Stimulated activated CD4-positive, alpha-beta T cell treated with anti-CD3 and anti-CD28 coated beads, Interleukin-2, amount 100 ng/mL, for 48 hours (primary cell): ENCODE data around the gene PPP1R37.
"Not testable (repeated sequence)": the region's sequence is repeated elsewhere in the genome, so short reads cannot be mapped to it uniquely, and the experiment has no call there.

Experiments used
- DNase-seq, 2 donors: peaks; one replicate each; pipeline ENCODE4 v3.0.0-alpha.2; 2020

PPP1R37 gene

GRCh38 chr19:45117671-45118070 lies 24.7 kb downstream of the PPP1R37 start:
- no peak for DNase-seq

DNA sequence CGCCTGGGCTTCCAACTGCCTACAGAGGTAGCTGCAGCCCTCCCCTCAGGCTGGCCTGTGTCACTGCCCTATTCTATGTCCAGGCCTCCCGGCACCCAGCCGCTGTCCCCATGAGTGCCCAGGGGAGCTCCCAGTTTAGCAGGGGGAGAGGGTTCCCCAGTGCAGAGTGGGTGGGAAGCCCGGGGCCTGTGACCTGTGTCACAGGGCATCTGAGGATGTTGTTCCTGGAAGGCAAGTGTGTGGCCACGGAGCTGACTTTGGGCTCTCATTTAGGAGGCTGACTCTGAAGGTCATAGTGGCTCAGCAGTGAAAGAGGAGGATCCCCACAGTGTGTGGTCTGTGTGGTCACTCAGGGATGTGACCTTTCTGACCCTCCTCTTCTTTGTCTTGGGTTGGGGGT lies 25.1 kb downstream of the PPP1R37 start:
- no peak for DNase-seq

DNA sequence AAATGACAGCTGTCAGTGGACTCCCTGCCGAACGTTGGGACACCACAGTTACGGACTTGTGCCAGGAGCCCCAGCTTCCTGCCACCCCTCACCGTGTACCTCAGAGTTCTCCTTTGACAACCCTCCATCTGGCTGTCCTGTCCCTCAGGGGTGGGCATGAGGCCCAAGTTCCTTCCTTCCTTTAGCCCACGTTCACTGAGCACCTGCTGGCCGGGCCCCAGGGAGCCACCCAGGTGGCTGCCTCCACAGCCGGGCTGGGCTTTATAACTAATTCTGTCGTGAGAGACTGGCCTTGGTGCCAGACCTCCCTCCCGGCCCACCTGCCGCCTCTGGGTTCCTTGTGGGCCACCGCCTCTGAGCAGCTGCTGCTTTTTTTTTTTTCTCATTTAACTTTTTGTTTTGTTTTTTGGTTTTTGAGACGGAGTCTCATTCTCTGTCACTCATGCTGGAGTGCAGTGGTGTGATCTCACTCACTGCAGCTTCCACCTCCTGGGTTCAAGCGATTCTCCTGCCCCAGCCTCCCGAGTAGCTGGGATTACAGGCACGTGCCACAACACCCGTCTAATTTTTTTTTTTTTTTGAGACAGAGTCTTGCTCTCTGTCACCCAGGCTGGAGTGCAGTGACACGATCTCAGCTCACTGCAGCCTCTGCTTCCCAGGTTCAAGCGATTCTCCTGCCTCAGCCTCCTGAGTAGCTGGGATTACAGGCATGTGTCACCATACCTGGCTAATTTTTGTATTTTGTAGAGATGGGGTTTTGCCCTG lies 25.8 kb downstream of the PPP1R37 start:
- DNase-seq = not testable (repeated sequence)

- no peak for DNase-seq
Measured at GRCh38 chr19:45119582-45119981, 26.6 kb downstream of the PPP1R37 start.

- no peak for DNase-seq
Measured at GRCh38 chr19:45121827-45122345, 28.9 kb downstream of the PPP1R37 start.

- DNase-seq = no peak
Measured at GRCh38 chr19:45122832-45123231, 29.9 kb downstream of the PPP1R37 start.

DNA sequence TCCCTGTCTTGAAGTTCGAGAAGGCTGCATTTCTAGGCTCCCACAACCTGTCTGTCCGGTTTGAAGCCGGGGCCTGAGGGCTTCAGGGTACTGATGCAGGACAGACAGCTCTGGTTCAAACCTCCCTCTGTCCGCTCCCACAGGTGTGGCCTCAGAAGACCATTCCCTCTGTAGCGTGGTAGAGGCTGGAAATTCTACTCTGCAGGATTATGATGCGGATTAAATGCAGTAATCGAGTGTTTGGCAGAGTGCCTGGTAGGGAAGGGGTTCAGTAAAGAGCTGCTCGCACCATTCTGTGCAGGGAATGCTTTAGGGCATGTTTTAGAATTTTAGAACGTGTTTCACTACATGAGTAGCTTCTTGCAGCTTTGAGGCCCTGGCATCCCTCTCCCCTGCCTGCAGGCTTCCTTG lies 30.5 kb downstream of the PPP1R37 start:
- DNase-seq = no peak

- DNase-seq = no peak
Measured at GRCh38 chr19:45124021-45124420, 31.0 kb downstream of the PPP1R37 start.

- no peak for DNase-seq
Measured at GRCh38 chr19:45125360-45125759, 32.4 kb downstream of the PPP1R37 start.

DNA sequence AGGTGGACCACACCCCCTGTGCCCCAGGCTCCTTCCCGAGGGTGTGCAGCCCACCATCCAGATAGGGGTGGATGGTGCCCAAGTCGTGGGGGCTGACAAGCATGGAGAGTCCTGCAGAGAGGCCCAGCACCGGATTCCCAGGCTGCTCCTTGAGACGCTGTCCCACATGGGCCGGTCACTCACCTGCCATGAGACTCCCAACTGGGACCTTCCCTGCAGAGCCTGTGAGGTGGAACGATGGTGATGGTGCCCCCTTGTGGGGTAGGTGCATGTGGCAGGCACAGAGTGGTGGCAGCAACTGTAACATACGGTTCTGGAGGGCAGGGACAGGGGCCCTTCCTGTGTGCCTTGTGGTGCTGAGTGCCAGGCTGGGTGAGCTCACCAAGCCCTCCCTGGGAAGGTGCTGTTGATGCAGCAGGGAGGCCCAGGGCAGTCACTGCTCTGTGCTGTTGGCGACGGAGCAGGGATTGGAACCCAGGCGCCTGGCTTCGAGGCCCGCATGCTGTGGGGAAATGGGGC lies 33.1 kb downstream of the PPP1R37 start:
- DNase-seq = peak; percentile 70 to 71

GRCh38 chr19:45126654-45127053 lies 33.7 kb downstream of the PPP1R37 start:
- no peak for DNase-seq

DNA sequence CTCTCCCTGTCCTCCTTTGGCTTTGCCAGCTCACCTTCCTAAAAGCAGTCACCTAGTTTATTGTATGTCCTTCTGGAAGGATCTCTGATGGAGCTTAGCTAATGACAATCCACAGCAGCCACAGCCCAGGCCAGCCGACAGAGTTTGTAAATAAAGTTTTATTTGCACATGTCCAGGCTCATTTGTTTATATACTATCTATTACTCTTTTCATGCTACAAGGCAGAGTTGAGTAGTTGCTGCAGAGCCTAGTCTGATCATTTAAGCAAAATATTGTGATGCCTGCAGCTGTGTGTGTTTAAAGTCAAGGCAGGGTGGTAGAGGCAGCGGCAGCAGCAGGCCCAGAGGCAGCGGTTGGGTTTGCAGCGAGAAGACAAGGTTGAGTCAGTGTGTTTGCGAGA lies 35.2 kb downstream of the PPP1R37 start:
- DNase-seq = no peak

- no peak for DNase-seq
Measured at GRCh38 chr19:45128806-45129205, 35.8 kb downstream of the PPP1R37 start.

- DNase-seq = no peak
Measured at GRCh38 chr19:45130236-45130635, 37.3 kb downstream of the PPP1R37 start.

DNA sequence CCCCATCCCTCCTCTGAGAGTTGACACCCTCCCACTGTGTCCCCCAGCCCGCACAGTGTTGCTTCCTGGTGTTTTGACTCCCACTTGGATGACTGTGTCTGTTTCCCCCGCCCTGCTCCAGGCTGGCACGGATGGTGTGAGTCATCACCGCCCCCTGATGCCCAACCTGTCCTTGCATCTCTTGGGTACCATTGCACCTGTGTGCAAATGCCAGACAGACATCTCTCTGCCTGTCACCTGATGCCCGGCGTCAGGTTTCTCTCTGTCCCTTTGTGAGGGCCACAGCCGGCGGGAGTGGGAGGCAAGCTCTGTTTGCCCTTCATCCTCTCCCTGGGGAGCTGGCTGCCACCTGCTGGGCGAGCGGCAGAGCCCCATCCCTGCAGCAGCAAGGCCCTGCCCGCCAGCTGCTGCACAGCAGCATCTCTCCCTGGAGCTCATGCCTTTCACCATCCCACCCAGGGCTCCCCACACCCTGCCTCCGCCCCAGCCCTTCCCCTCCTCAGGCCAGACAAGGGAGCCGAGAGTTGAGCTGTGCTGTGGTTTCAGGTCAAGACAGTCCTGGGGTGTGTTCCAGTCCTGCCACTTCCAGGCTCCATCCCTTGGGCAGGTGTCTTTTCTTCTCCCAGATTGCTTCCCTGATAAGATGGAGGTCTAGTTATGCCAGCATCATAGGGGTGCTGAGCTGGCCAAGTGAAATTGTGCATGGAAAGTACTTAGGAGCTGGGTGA lies 38.1 kb downstream of the PPP1R37 start:
- DNase-seq = no peak

DNA sequence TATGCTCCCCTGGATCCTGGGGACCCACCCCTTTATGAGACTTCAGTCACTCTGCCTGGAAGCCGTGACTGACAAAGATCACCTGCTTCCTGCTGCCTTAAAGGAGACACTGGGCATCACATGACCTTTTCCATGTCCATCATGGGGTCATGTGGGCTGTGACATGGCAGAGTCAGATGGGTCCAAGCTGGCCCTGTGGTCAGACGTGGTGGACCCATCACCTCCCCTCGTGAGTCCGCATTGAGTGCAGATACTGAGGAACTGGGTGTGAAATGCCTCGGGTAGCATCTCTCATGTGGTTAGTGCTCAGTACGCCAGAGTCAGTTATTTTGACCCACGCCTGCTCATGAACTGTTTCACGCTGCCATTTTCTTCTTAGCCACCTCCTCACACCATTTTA lies 40.7 kb downstream of the PPP1R37 start:
- DNase-seq = no peak

GRCh38 chr19:45135176-45135885 lies 42.4 kb downstream of the PPP1R37 start:
- DNase-seq = no peak

GRCh38 chr19:45136507-45137178 lies 43.7 kb downstream of the PPP1R37 start:
- no peak for DNase-seq

- no peak for DNase-seq
Measured at GRCh38 chr19:45137179-45137761, 44.3 kb downstream of the PPP1R37 start.

DNA sequence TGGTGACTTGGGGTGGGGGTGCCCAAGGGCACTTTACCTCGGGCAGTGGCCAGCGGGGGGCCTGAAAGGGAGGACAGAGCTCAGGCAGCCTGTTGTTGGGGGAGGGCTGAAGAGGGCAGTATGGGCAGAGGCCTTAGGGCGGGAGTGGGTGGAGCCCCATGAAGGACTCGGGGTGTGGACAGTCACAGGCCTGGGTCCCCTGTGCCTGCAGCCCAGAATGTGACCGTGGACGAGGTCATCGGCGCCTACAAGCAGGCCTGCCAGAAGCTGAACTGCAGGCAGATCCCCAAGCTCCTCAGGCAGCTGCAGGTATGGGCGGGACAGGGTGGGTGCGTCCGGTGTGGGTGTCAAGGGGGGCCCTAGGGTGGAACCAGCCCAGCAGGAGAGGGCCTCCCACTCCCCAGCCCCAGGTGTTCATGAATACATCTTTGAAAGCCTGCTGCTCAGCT lies 45.3 kb downstream of the PPP1R37 start:
- DNase-seq = no peak

GRCh38 chr19:45139286-45140143 lies 46.5 kb downstream of the PPP1R37 start:
- DNase-seq = no peak
